Epithelial cell of prostate (primary cell): Measurements from ENCODE around the gene RERE.
"Not testable (repeated sequence)": the region's sequence is repeated elsewhere in the genome, so short reads cannot be mapped to it uniquely, and the experiment has no call there.

Experiments used
- DNase-seq: peaks from one replicate; pipeline ENCODE4 v3.0.0-alpha.2; 2011; ENCODE audit warnings: low read depth, low spot score
- H3K27ac ChIP-seq: fragments of 450-650 bp; 2 replicates; pipeline ENCODE4 v1.5.1; 2017; ENCODE audit warnings: mild to moderate bottlenecking

Gene RERE

DNA sequence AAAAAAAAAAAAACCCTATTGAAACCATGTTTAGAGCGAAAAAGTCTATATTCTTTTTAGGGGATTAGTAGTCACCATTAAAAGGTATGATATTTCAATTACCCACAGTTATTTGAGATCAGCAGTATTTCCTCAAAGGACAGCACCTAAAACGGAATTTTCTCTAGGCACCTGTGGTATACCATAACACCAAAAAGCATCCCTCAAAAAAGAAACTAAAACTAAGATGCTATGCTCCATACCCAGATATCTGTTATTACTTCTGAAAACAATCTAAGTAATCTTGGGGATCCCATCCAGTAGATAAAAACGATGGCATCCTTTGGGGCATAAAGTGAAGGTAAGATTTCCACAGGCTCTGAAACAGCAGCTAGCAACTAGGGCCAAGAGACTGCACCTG lies 89.0 kb downstream of the RERE start:
- DNase-seq, result no peak
- no peak overlapping the region for H3K27ac ChIP-seq

DNA sequence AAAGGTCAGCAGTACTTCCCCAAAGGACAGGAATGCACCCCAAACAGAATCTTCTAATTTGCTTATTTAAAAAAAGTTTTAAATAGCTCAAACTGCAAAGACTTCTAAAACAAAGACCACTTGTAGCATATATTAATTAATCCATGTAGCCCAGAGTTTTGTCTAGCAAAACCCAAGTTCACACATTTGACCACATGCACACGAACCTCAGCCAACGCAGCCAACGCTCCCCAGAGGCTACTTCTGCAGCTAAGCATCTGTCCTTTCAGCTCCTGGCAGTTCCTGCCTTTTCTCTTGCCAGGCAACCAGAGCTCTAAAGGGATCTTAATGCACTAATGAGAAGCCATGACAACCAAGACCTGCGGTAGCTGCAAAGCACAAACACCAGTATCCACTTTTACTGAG lies 89.6 kb downstream of the RERE start:
- H3K27ac ChIP-seq, result no peak overlapping the region
- no peak for DNase-seq

GRCh38 chr1:8727316-8727715 lies 90.1 kb downstream of the RERE start:
- DNase-seq, H3K27ac ChIP-seq: not testable (repeated sequence)

- not testable (repeated sequence) for DNase-seq, H3K27ac ChIP-seq
Measured at GRCh38 chr1:8726801-8727186, 90.6 kb downstream of the RERE start.

GRCh38 chr1:8723010-8723409 lies 94.4 kb downstream of the RERE start:
- no peak overlapping the region for H3K27ac ChIP-seq
- no peak for DNase-seq

DNA sequence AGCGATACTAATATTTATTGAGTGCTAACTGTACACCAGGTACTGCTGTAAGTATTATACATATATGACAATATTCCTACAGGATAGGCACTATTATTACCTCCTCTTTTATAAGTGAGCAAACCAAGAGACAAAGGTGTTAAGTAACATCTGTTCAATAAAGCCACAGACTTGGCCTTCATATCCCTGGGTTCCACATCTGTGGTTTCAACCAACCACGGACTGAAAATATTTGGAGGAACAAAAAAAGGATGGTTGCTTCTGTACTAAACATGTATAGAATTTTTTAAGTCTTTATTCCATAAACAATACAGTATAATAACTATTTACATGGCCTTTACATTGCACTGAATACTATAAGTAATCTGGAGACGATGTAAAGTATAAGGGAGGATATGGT lies 95.1 kb downstream of the RERE start:
- H3K27ac ChIP-seq, result no peak overlapping the region
- DNase-seq, result no peak

- no peak overlapping the region for H3K27ac ChIP-seq
- DNase-seq, result no peak
Measured at GRCh38 chr1:8721679-8722324, 95.6 kb downstream of the RERE start.

DNA sequence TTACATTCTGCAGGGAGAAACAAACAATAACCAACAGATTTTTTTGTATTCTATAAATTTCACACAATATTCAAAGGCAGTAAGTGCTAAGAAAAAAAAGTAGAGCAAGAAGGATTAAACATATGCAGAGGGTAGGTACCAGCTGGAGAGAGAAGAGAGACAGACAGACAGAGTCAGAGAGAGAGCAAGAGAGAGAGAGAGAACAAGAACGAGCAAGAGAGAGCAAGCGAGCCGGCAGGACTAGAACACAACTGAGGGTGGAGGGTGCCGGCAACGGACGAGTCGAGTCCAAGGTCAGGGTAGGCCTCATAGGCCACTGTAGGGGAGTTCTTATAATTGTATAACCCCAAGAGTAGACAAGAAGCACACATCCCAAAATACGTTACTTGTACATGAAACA lies 97.1 kb downstream of the RERE start:
- DNase-seq, result no peak
- no peak overlapping the region for H3K27ac ChIP-seq

GRCh38 chr1:8718850-8719361 lies 98.5 kb downstream of the RERE start:
- DNase-seq, result no peak
- H3K27ac ChIP-seq, result no peak overlapping the region

- DNase-seq, result no peak
- no peak overlapping the region for H3K27ac ChIP-seq
Measured at GRCh38 chr1:8717148-8717547, 100.3 kb downstream of the RERE start.

DNA sequence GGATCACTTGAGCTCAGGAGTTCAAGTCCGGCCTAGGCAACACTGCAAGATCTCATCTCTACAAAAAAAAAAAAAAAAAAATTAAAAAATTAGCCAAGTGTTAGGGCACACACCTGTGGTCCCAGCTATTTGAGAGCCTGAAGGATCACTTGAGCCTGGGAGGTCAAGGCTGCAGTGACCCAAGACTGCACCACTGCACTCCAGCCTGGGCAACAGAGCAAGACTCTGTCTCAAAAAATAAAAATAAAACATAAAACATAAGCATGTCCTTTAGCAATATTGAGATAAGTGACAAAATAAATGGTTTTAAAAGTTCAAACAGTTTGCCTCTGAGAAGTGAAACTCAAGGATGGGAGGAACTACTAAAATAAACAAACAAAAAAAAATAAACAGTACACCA lies 101.2 kb downstream of the RERE start:
- no peak overlapping the region for H3K27ac ChIP-seq
- no peak for DNase-seq

GRCh38 chr1:8714173-8714572 lies 103.3 kb downstream of the RERE start:
- no peak for DNase-seq
- H3K27ac ChIP-seq, result peak overlapping the region; percentile 88

GRCh38 chr1:8712413-8713231 lies 104.8 kb downstream of the RERE start:
- DNase-seq, result no peak
- peak overlapping the region; percentile 88 for H3K27ac ChIP-seq

- H3K27ac ChIP-seq, result peak overlapping the region; percentile 88
- DNase-seq, result no peak
Measured at GRCh38 chr1:8711873-8712412, 105.5 kb downstream of the RERE start.

DNA sequence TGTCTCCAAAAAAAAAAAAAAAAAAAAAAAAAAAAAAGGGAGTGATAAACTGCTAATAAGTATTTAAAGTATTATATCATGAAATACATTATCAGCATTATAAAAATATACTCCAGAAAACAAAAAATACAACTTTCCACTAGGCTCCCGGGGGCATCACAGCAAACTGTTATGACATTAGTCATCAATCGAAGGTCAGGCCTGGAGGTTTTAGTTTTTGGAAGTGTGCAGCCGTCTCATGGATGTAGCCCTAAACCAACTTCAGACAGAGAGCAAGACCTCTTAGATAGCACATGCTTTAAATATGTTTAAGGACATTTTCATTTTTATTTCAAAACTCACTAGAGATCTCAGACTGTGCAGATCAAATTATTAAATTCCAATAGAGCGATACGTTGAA lies 106.3 kb downstream of the RERE start:
- no peak for DNase-seq
- peak overlapping the region; percentile 88 for H3K27ac ChIP-seq

- no peak overlapping the region for H3K27ac ChIP-seq
Measured at GRCh38 chr1:8708259-8708658, 109.2 kb downstream of the RERE start.

GRCh38 chr1:8706995-8707396 lies 110.4 kb downstream of the RERE start:
- no peak for DNase-seq
- H3K27ac ChIP-seq, result no peak overlapping the region

More at GRCh38 chr1:8708259-8708658, 109.2 kb downstream of the RERE start:
- DNase-seq, result no peak

DNA sequence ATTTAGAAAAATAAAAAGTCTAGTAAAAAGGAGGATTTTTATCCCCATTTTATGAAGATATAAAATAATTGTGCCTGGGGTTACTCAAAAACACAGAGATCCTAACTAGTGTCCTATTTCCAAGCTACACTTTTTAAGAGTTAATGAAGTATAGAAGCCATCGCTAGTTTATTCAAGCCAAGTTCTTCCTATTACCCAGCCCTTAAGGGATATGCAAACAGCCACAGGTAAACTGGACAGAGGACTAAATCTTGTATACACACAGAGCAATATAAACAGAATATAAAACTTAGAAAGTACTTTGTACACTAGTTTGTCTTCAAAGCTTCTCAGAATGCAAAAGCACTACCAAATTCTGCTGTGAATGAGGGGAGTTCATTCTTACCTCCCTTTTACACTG lies 111.1 kb downstream of the RERE start:
- no peak for DNase-seq
- H3K27ac ChIP-seq, result no peak overlapping the region

DNA sequence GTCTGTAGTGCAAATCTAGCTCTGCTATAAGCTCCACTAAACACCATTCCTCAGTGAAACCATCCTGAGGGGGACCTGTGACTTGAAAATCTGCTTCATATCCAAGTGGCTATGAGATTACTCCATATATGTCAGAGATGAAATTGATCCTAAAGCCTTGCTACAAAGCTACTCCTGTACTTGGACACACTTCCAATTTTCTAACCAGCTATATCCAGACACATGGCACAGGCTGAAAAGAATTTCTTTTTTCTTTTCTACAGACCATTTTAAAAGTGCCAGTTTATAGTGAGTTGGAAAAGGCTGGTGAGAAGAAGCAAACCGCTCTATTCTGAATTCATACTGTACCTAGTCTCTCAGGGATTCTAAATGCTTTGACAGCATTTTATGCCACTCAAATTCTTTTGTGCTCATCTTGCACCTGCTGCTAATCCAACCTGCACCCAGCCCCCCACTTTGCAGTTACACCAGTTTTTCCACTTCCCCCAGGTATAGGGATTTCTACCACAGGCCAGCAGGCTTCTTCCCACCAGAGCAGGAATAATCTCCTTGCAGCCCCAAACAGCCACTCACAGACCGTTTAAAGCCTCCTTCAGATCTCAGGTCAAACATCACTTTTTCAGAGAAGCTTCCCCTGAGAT lies 112.5 kb downstream of the RERE start:
- H3K27ac ChIP-seq, result no peak overlapping the region
- no peak for DNase-seq

GRCh38 chr1:8702850-8703810 lies 114.3 kb downstream of the RERE start:
- peak; percentile 53 for DNase-seq
- peak overlapping the region; percentile 80 for H3K27ac ChIP-seq
